ENCODE data around the gene IRF2BP2. TPM values are rescaled to one million over a fixed set of nuclear protein-coding genes. Genes with fewer than 3 reads are reported as not detected.

IRF2BP2 gene
- total RNA-seq, 2 donors from 2014 or later: 111 to 124 TPM

DNA sequence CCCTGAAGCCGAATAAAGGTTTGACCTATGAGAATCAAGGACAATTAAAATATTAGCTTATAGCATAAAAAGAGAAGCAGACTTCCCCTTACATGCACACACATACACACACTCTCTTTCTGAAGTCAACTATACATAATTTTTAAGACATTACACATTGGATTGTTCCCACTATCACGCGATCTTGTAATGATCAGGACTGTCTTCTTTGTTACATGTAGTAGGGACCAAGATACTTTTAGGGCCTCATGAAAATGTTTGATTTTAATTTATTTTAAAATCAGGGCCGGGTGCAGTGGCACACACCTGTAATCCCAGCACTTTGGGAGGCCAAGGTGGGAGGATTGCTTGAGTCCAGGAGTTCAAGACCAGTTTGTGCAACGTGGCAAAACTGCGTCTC is 16.4 kb upstream of the IRF2BP2 start:
- TF ChIP-seq, protein P1, sequence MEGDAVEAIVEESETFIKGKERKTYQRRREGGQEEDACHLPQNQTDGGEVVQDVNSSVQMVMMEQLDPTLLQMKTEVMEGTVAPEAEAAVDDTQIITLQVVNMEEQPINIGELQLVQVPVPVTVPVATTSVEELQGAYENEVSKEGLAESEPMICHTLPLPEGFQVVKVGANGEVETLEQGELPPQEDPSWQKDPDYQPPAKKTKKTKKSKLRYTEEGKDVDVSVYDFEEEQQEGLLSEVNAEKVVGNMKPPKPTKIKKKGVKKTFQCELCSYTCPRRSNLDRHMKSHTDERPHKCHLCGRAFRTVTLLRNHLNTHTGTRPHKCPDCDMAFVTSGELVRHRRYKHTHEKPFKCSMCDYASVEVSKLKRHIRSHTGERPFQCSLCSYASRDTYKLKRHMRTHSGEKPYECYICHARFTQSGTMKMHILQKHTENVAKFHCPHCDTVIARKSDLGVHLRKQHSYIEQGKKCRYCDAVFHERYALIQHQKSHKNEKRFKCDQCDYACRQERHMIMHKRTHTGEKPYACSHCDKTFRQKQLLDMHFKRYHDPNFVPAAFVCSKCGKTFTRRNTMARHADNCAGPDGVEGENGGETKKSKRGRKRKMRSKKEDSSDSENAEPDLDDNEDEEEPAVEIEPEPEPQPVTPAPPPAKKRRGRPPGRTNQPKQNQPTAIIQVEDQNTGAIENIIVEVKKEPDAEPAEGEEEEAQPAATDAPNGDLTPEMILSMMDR (IDR thresholded peaks at IDR 0.05): no peak
- TF ChIP-seq POLR2AphosphoS5 (IDR thresholded peaks at IDR 0.05) (no peak), POLR2A (IDR thresholded peaks at IDR 0.05) (no peak)
- Histone ChIP-seq H3K27ac (no peak overlapping the region), H3K27me3 (replicated peaks; ENCODE audit: insufficient read depth) (no peaks in the 10 kb centered on the region), H3K9me3 (no peaks in the 10 kb centered on the region), H3K4me3 (no peak overlapping the region), H3K4me1 (replicated peaks) (no peaks in the 10 kb centered on the region), H3K36me3 (no peaks in the 10 kb centered on the region)
- intact Hi-C loops (cut with DNase I): loop anchor here (10.0 kb wide), 1 partner anchor 48 kb away; no protein-coding TSS in a partner anchor
- WGBS: 98% methylated on average over 6 of the region's 6 CpGs
- no peak for DNase-seq (ENCODE audit: low spot score)

DNA sequence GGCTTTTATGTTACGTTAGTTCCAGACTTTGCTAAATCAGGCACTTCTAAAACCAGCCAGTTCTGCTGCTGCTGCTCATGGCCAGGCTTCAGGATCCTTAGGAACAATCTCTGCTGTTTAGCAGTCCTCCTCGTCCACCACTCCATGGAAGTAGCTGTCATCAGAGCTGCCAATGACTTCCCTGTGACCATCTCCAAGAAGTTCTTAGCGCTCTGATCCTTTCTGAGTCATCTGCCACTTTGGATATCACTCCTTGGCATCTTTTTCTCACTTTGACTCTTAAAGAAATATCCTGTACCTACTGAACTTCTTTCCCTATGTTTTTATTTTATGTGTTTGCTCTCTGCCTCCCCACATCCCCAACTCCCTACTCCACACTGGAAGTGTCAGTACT is 14.7 kb upstream of the IRF2BP2 start:
- TF ChIP-seq POLR2AphosphoS5 (IDR thresholded peaks at IDR 0.05) (no peak), POLR2A (IDR thresholded peaks at IDR 0.05) (no peak)
- TF ChIP-seq, protein P1 (IDR thresholded peaks at IDR 0.05): no peak
- no peaks in the 10 kb centered on the region for H3K27me3 ChIP-seq (replicated peaks; ENCODE audit: insufficient read depth)
- no peak overlapping the region for H3K4me3 ChIP-seq
- no peak overlapping the region for H3K27ac ChIP-seq
- WGBS: 57% methylated on average over 3 of the region's 3 CpGs
- H3K9me3 ChIP-seq: no peaks in the 10 kb centered on the region
- H3K4me1 ChIP-seq (replicated peaks): no peaks in the 10 kb centered on the region
- intact Hi-C loops (cut with DNase I): loop anchor here (10.0 kb wide), 1 partner anchor 50 kb away; no protein-coding TSS in a partner anchor
- H3K36me3 ChIP-seq: no peaks in the 10 kb centered on the region
- no peak for DNase-seq (ENCODE audit: low spot score)

DNA sequence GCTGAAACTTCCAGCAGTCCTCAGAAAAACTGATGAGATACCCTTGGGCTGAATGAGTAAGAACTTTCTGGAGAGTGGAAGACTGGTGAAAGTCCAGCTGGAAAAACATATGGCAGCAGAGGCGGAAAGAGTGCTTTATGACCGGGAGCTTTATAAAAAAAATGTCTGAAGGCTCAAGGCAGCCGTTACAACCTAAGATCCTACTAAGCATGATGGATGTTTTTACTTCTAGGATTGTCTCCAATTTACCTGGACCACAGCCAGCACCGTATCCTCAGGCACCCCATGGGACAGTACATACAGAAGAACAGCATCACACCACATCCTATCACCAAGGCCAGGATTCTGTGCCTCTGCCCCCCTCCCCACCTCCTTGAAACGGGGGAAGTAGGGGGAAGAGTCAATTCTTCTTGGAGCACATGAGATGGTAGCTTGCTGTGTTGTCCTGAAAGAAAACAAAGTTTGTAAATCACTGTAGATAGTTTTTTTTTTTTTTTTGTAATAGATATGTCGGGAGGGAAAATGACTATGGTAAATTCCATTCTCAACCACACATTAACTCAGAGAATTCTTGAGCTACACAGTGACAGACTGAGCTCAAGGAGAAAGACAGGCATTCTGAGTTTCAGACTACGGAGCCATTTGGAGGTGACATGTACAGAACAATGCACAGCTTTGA is 11.8 kb upstream of the IRF2BP2 start:
- intact Hi-C loops (cut with DNase I): loop anchor here (10.0 kb wide), 1 partner anchor 53 kb away; no protein-coding TSS in a partner anchor
- Histone ChIP-seq H3K4me1 (replicated peaks) (no peaks in the 10 kb centered on the region), H3K27ac (no peak overlapping the region), H3K27me3 (replicated peaks; ENCODE audit: insufficient read depth) (no peaks in the 10 kb centered on the region), H3K36me3 (no peaks in the 10 kb centered on the region), H3K9me3 (no peaks in the 10 kb centered on the region), H3K4me3 (no peak overlapping the region)
- DNase-seq (ENCODE audit: low spot score): no peak
- TF ChIP-seq POLR2AphosphoS5 (IDR thresholded peaks at IDR 0.05): no peak
- TF ChIP-seq, protein P1 (IDR thresholded peaks at IDR 0.05): no peak
- no peak for TF ChIP-seq POLR2A (IDR thresholded peaks at IDR 0.05)
- 46% methylated on average over 7 of the region's 7 CpGs for WGBS

DNA sequence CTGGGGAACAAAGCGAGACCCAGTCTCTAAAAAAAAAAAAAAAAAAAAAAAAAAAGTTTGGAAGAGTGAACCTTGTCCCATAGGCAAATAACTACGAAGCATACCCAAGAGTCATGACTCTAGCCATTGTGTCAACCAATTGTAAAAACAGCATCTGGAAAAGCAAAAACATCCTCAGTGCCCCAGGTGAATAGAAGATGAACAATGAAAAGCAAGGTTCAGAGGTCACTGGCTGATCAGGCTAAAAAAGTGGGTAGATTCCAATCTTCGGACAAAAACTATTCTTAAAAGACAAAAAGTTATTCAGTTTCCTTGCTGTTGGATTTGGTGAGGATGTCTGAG is 11.1 kb upstream of the IRF2BP2 start:
- H3K27ac ChIP-seq: no peak overlapping the region
- intact Hi-C loops (cut with DNase I): loop anchor here (10.0 kb wide), 1 partner anchor 54 kb away; no protein-coding TSS in a partner anchor

More for the DNA sequence above, 11.1 kb upstream of the IRF2BP2 start:
- DNase-seq (ENCODE audit: low spot score): no peak
- 87% methylated on average over 3 of the region's 3 CpGs for WGBS
- Histone ChIP-seq H3K36me3 (no peaks in the 10 kb centered on the region), H3K4me1 (replicated peaks) (no peaks in the 10 kb centered on the region), H3K27me3 (replicated peaks; ENCODE audit: insufficient read depth) (no peaks in the 10 kb centered on the region), H3K9me3 (no peaks in the 10 kb centered on the region), H3K4me3 (no peak overlapping the region)
- no peak for TF ChIP-seq POLR2A (IDR thresholded peaks at IDR 0.05)
- TF ChIP-seq POLR2AphosphoS5 (IDR thresholded peaks at IDR 0.05): no peak
- TF ChIP-seq, protein P1 (IDR thresholded peaks at IDR 0.05): no peak
